Activated CD8-positive, alpha-beta memory T cell treated with anti-CD3 and anti-CD28 coated beads, Interleukin-2, amount 10 ng/mL, durations not matched to agents 7 days and 5 days (primary cell): ENCODE data around the gene LCE1E. TPM values are rescaled to one million over a fixed set of nuclear protein-coding genes. Genes with fewer than 3 reads are reported as not detected.

ENCODE experiments used
- ATAC-seq: fragments of 150-1000 bp; cut with Tn5 transposase; one replicate; pipeline ENCODE4 v1.10.0; 2021; ENCODE audit warnings: moderate library complexity
- CTCF ChIA-PET: fragments of 350-600 bp; sonication (Branson Sonifier 250); formaldehyde crosslinking; loops from one replicate; lab custom pipeline; 2021; ENCODE audit warnings: antibody characterized with exemption; lab: Charles Lee
- DNase-seq: peaks from one replicate; pipeline ENCODE4 v3.0.0-alpha.2; 2020
- H3K27ac Mint-ChIP-seq: one replicate; pipeline ENCODE4 v1.8.0; 2021; ENCODE audit warnings: mild to moderate bottlenecking, mixed read lengths
- H3K27me3 Mint-ChIP-seq: one replicate; pipeline ENCODE4 v1.8.0; 2021; ENCODE audit warnings: mixed read lengths
- H3K36me3 Mint-ChIP-seq: one replicate; pipeline ENCODE4 v1.8.0; 2021; ENCODE audit warnings: mild to moderate bottlenecking, mixed read lengths
- H3K4me1 Mint-ChIP-seq: one replicate; pipeline ENCODE4 v1.8.0; 2021; ENCODE audit warnings: mixed read lengths
- H3K4me3 Mint-ChIP-seq: one replicate; pipeline ENCODE4 v1.8.0; 2021; ENCODE audit warnings: mild to moderate bottlenecking, moderate library complexity, mixed read lengths
- H3K9me3 Mint-ChIP-seq: one replicate; pipeline ENCODE4 v1.8.0; 2022; ENCODE audit warnings: low read depth, mixed read lengths
- total RNA-seq, 2 experiments: library from RNA; stranded (reverse); gene quantifications; one replicate each; pipeline ENCODE4 v1.2.3, GENCODE V29; 2021

Gene LCE1E
- total RNA-seq, result not detected

- ATAC-seq (no peak), DNase-seq (no peak)
- Mint-ChIP-seq H3K4me3 (no peak within 1 kb of the TSS), H3K27ac (no peak within 1 kb of the TSS), H3K9me3 (no peaks in the 10 kb centered on the region), H3K4me1 (peaks cover 3% of the 10 kb centered on the region), H3K27me3 (peaks cover 31% of the 10 kb centered on the region), H3K36me3 (no peaks in the 10 kb centered on the region)
- CTCF ChIA-PET, result no interaction called here
Observed at GRCh38 chr1:152786077-152786476, at the start of gene LCE1E. LCE1E (plus strand) TSS chr1:152786257; CDS start chr1:152787300, 1,043 bp downstream.

- DNase-seq (no peak), ATAC-seq (no peak)
- CTCF ChIA-PET, result no interaction called here
- no peaks in the 10 kb centered on the region for H3K27me3 Mint-ChIP-seq
- no peaks in the 10 kb centered on the region for H3K4me1 Mint-ChIP-seq
- H3K27ac Mint-ChIP-seq, result no peak overlapping the region
- H3K9me3 Mint-ChIP-seq, result no peaks in the 10 kb centered on the region
- no peak overlapping the region for H3K4me3 Mint-ChIP-seq
- H3K36me3 Mint-ChIP-seq, result no peaks in the 10 kb centered on the region
Observed at GRCh38 chr1:152737997-152738396, 48.1 kb upstream of the LCE1E start.

GRCh38 chr1:152739841-152740240 is 46.2 kb upstream of the LCE1E start:
- Mint-ChIP-seq H3K36me3 (no peaks in the 10 kb centered on the region), H3K9me3 (no peaks in the 10 kb centered on the region), H3K27me3 (no peaks in the 10 kb centered on the region), H3K27ac (no peak overlapping the region), H3K4me3 (no peak overlapping the region), H3K4me1 (no peaks in the 10 kb centered on the region)
- CTCF ChIA-PET, result no interaction called here
- DNase-seq, result no peak
- ATAC-seq, result no peak

- Mint-ChIP-seq H3K9me3 (no peaks in the 10 kb centered on the region), H3K4me1 (no peaks in the 10 kb centered on the region), H3K4me3 (no peak overlapping the region), H3K27me3 (peaks cover 2% of the 10 kb centered on the region), H3K36me3 (no peaks in the 10 kb centered on the region), H3K27ac (no peak overlapping the region)
- no peak for ATAC-seq
- CTCF ChIA-PET, result no interaction called here
- DNase-seq, result no peak
Observed at GRCh38 chr1:152741656-152742055, 44.4 kb upstream of the LCE1E start.

- Mint-ChIP-seq H3K4me1 (no peaks in the 10 kb centered on the region), H3K27ac (no peak overlapping the region), H3K9me3 (no peaks in the 10 kb centered on the region), H3K4me3 (no peak overlapping the region), H3K36me3 (no peaks in the 10 kb centered on the region), H3K27me3 (peaks cover 12% of the 10 kb centered on the region)
- DNase-seq (no peak), ATAC-seq (no peak)
- CTCF ChIA-PET, result no interaction called here
Observed at GRCh38 chr1:152743371-152744145, 42.5 kb upstream of the LCE1E start.

GRCh38 chr1:152745289-152745704 is 40.8 kb upstream of the LCE1E start:
- Mint-ChIP-seq H3K9me3 (no peaks in the 10 kb centered on the region), H3K36me3 (no peaks in the 10 kb centered on the region), H3K4me1 (no peaks in the 10 kb centered on the region), H3K27me3 (peaks cover 18% of the 10 kb centered on the region), H3K27ac (no peak overlapping the region), H3K4me3 (no peak overlapping the region)
- ATAC-seq (no peak), DNase-seq (no peak)
- CTCF ChIA-PET, result no interaction called here

- DNase-seq (no peak), ATAC-seq (no peak)
- peaks cover 21% of the 10 kb centered on the region for H3K27me3 Mint-ChIP-seq
- no peaks in the 10 kb centered on the region for H3K4me1 Mint-ChIP-seq
- H3K36me3 Mint-ChIP-seq, result no peaks in the 10 kb centered on the region
- no peak overlapping the region for H3K27ac Mint-ChIP-seq
- H3K9me3 Mint-ChIP-seq, result no peaks in the 10 kb centered on the region
- CTCF ChIA-PET, result no interaction called here
- no peak overlapping the region for H3K4me3 Mint-ChIP-seq
Observed at GRCh38 chr1:152745765-152746444, 40.2 kb upstream of the LCE1E start.

- CTCF ChIA-PET, result no interaction called here
- no peak overlapping the region for H3K27ac Mint-ChIP-seq
- DNase-seq (no peak), ATAC-seq (no peak)
- no peaks in the 10 kb centered on the region for H3K36me3 Mint-ChIP-seq
- no peak overlapping the region for H3K4me3 Mint-ChIP-seq
- H3K4me1 Mint-ChIP-seq, result no peaks in the 10 kb centered on the region
- peaks cover 25% of the 10 kb centered on the region for H3K27me3 Mint-ChIP-seq
- no peaks in the 10 kb centered on the region for H3K9me3 Mint-ChIP-seq
Observed at GRCh38 chr1:152747831-152748230, 38.2 kb upstream of the LCE1E start.

GRCh38 chr1:152752225-152752624 is 33.8 kb upstream of the LCE1E start:
- no peak for DNase-seq
- no peaks in the 10 kb centered on the region for H3K4me1 Mint-ChIP-seq
- ATAC-seq, result no peak
- H3K9me3 Mint-ChIP-seq, result no peaks in the 10 kb centered on the region
- H3K27ac Mint-ChIP-seq, result no peak overlapping the region
- CTCF ChIA-PET, result no interaction called here
- H3K36me3 Mint-ChIP-seq, result no peaks in the 10 kb centered on the region
- no peak overlapping the region for H3K4me3 Mint-ChIP-seq
- peaks cover 30% of the 10 kb centered on the region for H3K27me3 Mint-ChIP-seq

GRCh38 chr1:152753586-152753985 is 32.5 kb upstream of the LCE1E start:
- no peaks in the 10 kb centered on the region for H3K9me3 Mint-ChIP-seq
- no peak overlapping the region for H3K27ac Mint-ChIP-seq
- H3K4me1 Mint-ChIP-seq, result no peaks in the 10 kb centered on the region
- H3K4me3 Mint-ChIP-seq, result no peak overlapping the region
- CTCF ChIA-PET, result no interaction called here
- no peak for ATAC-seq
- H3K27me3 Mint-ChIP-seq, result peaks cover 24% of the 10 kb centered on the region
- H3K36me3 Mint-ChIP-seq, result no peaks in the 10 kb centered on the region
- no peak for DNase-seq

- no peak for DNase-seq
- H3K27ac Mint-ChIP-seq, result no peak overlapping the region
- peaks cover 11% of the 10 kb centered on the region for H3K27me3 Mint-ChIP-seq
- H3K4me1 Mint-ChIP-seq, result no peaks in the 10 kb centered on the region
- no peak for ATAC-seq
- H3K4me3 Mint-ChIP-seq, result no peak overlapping the region
- no peaks in the 10 kb centered on the region for H3K9me3 Mint-ChIP-seq
- no peaks in the 10 kb centered on the region for H3K36me3 Mint-ChIP-seq
- CTCF ChIA-PET, result no interaction called here
Observed at GRCh38 chr1:152756872-152757271, 29.2 kb upstream of the LCE1E start.

- Mint-ChIP-seq H3K4me3 (no peak within 1 kb of the TSS), H3K36me3 (no peaks in the 10 kb centered on the region), H3K9me3 (no peaks in the 10 kb centered on the region), H3K27me3 (peaks cover 11% of the 10 kb centered on the region), H3K27ac (no peak within 1 kb of the TSS), H3K4me1 (no peaks in the 10 kb centered on the region)
- no peak for DNase-seq
- CTCF ChIA-PET, result no interaction called here
- ATAC-seq, result no peak
Observed at GRCh38 chr1:152757747-152758146, 28.3 kb upstream of the LCE1E start, which contains the start of gene KPRP. KPRP (plus strand) TSS chr1:152758025; CDS start chr1:152759589, 1,564 bp downstream.

GRCh38 chr1:152758636-152759035 is 27.4 kb upstream of the LCE1E start:
- CTCF ChIA-PET, result no interaction called here
- H3K9me3 Mint-ChIP-seq, result no peaks in the 10 kb centered on the region
- H3K36me3 Mint-ChIP-seq, result no peaks in the 10 kb centered on the region
- DNase-seq (no peak), ATAC-seq (no peak)
- no peak overlapping the region for H3K4me3 Mint-ChIP-seq
- no peaks in the 10 kb centered on the region for H3K4me1 Mint-ChIP-seq
- no peak overlapping the region for H3K27ac Mint-ChIP-seq
- peaks cover 8% of the 10 kb centered on the region for H3K27me3 Mint-ChIP-seq
